T-helper 1 cell treated with Interleukin-12 subunit alpha and Interleukin-12 subunit beta and Interleukin-4 antibody, amounts not matched to agents 30 μg/mL and 1 μg/mL, for 36 hours (primary cell): Measurements from ENCODE around the gene OFD1.

Experiments
- H3K27ac Mint-ChIP-seq: one replicate; pipeline ENCODE4 v1.8.0; 2021; ENCODE audit warnings: mild to moderate bottlenecking, mixed read lengths
- H3K27me3 Mint-ChIP-seq: one replicate; pipeline ENCODE4 v1.8.0; 2021; ENCODE audit warnings: low read depth, mixed read lengths
- H3K36me3 Mint-ChIP-seq: one replicate; pipeline ENCODE4 v1.8.0; 2021; ENCODE audit warnings: low read depth, mixed read lengths
- H3K4me1 Mint-ChIP-seq: one replicate; pipeline ENCODE4 v1.8.0; 2021; ENCODE audit warnings: low read depth, mixed read lengths
- H3K4me3 Mint-ChIP-seq: one replicate; pipeline ENCODE4 v1.8.0; 2021; ENCODE audit warnings: mild to moderate bottlenecking, moderate library complexity, mixed read lengths
- H3K9me3 Mint-ChIP-seq: one replicate; pipeline ENCODE4 v1.8.0; 2021; ENCODE audit warnings: mixed read lengths

OFD1 gene

GRCh38 chrX:13734278-13735172, at the start of gene OFD1, which contains the start of gene TRAPPC2:
TSS of gene OFD1 (plus strand) at chrX:13734748. CDS start at chrX:13735072, 324 bp downstream.
TSS of gene TRAPPC2 (minus strand) at chrX:13734620. CDS start at chrX:13719963, 14,657 bp downstream.
- H3K4me3 Mint-ChIP-seq, result peak within 1 kb of the TSS; percentile 96
- no peaks in the 10 kb centered on the region for H3K9me3 Mint-ChIP-seq
- H3K4me1 Mint-ChIP-seq, result peaks cover 29% of the 10 kb centered on the region
- peak within 1 kb of the TSS; percentile 89 for H3K27ac Mint-ChIP-seq
- peaks cover 34% of the 10 kb centered on the region for H3K36me3 Mint-ChIP-seq
- no peaks in the 10 kb centered on the region for H3K27me3 Mint-ChIP-seq

GRCh38 chrX:13685126-13685763, 49.3 kb upstream of the OFD1 start:
- Mint-ChIP-seq H3K4me1 (peaks cover 10% of the 10 kb centered on the region), H3K9me3 (no peaks in the 10 kb centered on the region), H3K27me3 (no peaks in the 10 kb centered on the region), H3K27ac (no peak overlapping the region), H3K4me3 (no peak overlapping the region), H3K36me3 (peaks cover 3% of the 10 kb centered on the region)

- H3K27me3 Mint-ChIP-seq, result no peaks in the 10 kb centered on the region
- H3K4me1 Mint-ChIP-seq, result peaks cover 18% of the 10 kb centered on the region
- no peaks in the 10 kb centered on the region for H3K36me3 Mint-ChIP-seq
- H3K27ac Mint-ChIP-seq, result peak overlapping the region; percentile 57
- no peak overlapping the region for H3K4me3 Mint-ChIP-seq
- H3K9me3 Mint-ChIP-seq, result no peaks in the 10 kb centered on the region
Measured at GRCh38 chrX:13687203-13687602, 47.3 kb upstream of the OFD1 start.

GRCh38 chrX:13688384-13688957, 46.1 kb upstream of the OFD1 start:
- Mint-ChIP-seq H3K27me3 (no peaks in the 10 kb centered on the region), H3K9me3 (no peaks in the 10 kb centered on the region), H3K4me1 (peaks cover 29% of the 10 kb centered on the region), H3K27ac (peak overlapping the region; percentile 93), H3K36me3 (no peaks in the 10 kb centered on the region), H3K4me3 (peak overlapping the region; percentile 90)

- Mint-ChIP-seq H3K9me3 (no peaks in the 10 kb centered on the region), H3K27me3 (no peaks in the 10 kb centered on the region), H3K27ac (peak within 1 kb of the TSS; percentile 93), H3K4me1 (peaks cover 34% of the 10 kb centered on the region), H3K4me3 (peak within 1 kb of the TSS; percentile 90), H3K36me3 (no peaks in the 10 kb centered on the region)
Measured at GRCh38 chrX:13688958-13689740, 45.4 kb upstream of the OFD1 start, which contains the start of gene RAB9A. TSS of gene RAB9A (plus strand) at chrX:13689128. CDS start at chrX:13708747, 19,619 bp downstream.

GRCh38 chrX:13689741-13690211, 44.8 kb upstream of the OFD1 start:
- Mint-ChIP-seq H3K4me1 (peaks cover 36% of the 10 kb centered on the region), H3K36me3 (no peaks in the 10 kb centered on the region), H3K27me3 (no peaks in the 10 kb centered on the region), H3K27ac (peak overlapping the region; percentile 70), H3K4me3 (peak overlapping the region; percentile 90), H3K9me3 (no peaks in the 10 kb centered on the region)

- H3K4me3 Mint-ChIP-seq, result no peak overlapping the region
- H3K36me3 Mint-ChIP-seq, result peaks cover 4% of the 10 kb centered on the region
- no peak overlapping the region for H3K27ac Mint-ChIP-seq
- H3K4me1 Mint-ChIP-seq, result peaks cover 45% of the 10 kb centered on the region
- H3K9me3 Mint-ChIP-seq, result no peaks in the 10 kb centered on the region
- no peaks in the 10 kb centered on the region for H3K27me3 Mint-ChIP-seq
Measured at GRCh38 chrX:13690836-13691235, 43.7 kb upstream of the OFD1 start.

GRCh38 chrX:13691841-13692371, 42.6 kb upstream of the OFD1 start:
- H3K4me3 Mint-ChIP-seq, result no peak overlapping the region
- peaks cover 4% of the 10 kb centered on the region for H3K36me3 Mint-ChIP-seq
- no peak overlapping the region for H3K27ac Mint-ChIP-seq
- peaks cover 49% of the 10 kb centered on the region for H3K4me1 Mint-ChIP-seq
- no peaks in the 10 kb centered on the region for H3K9me3 Mint-ChIP-seq
- H3K27me3 Mint-ChIP-seq, result no peaks in the 10 kb centered on the region

GRCh38 chrX:13692771-13693231, 41.7 kb upstream of the OFD1 start:
- no peak overlapping the region for H3K4me3 Mint-ChIP-seq
- H3K9me3 Mint-ChIP-seq, result no peaks in the 10 kb centered on the region
- no peaks in the 10 kb centered on the region for H3K27me3 Mint-ChIP-seq
- peaks cover 49% of the 10 kb centered on the region for H3K4me1 Mint-ChIP-seq
- peaks cover 4% of the 10 kb centered on the region for H3K36me3 Mint-ChIP-seq
- peak overlapping the region; percentile 62 for H3K27ac Mint-ChIP-seq

- no peaks in the 10 kb centered on the region for H3K9me3 Mint-ChIP-seq
- no peak overlapping the region for H3K27ac Mint-ChIP-seq
- peaks cover 46% of the 10 kb centered on the region for H3K4me1 Mint-ChIP-seq
- no peak overlapping the region for H3K4me3 Mint-ChIP-seq
- H3K36me3 Mint-ChIP-seq, result peaks cover 4% of the 10 kb centered on the region
- H3K27me3 Mint-ChIP-seq, result no peaks in the 10 kb centered on the region
Measured at GRCh38 chrX:13693341-13693961, 41.1 kb upstream of the OFD1 start.

- no peak overlapping the region for H3K4me3 Mint-ChIP-seq
- no peaks in the 10 kb centered on the region for H3K9me3 Mint-ChIP-seq
- no peaks in the 10 kb centered on the region for H3K27me3 Mint-ChIP-seq
- peaks cover 6% of the 10 kb centered on the region for H3K36me3 Mint-ChIP-seq
- H3K4me1 Mint-ChIP-seq, result peaks cover 47% of the 10 kb centered on the region
- H3K27ac Mint-ChIP-seq, result no peak overlapping the region
Measured at GRCh38 chrX:13694359-13694758, 40.2 kb upstream of the OFD1 start.

GRCh38 chrX:13694983-13695382, 39.6 kb upstream of the OFD1 start:
- H3K9me3 Mint-ChIP-seq, result no peaks in the 10 kb centered on the region
- H3K27ac Mint-ChIP-seq, result no peak overlapping the region
- no peak overlapping the region for H3K4me3 Mint-ChIP-seq
- peaks cover 49% of the 10 kb centered on the region for H3K4me1 Mint-ChIP-seq
- peaks cover 7% of the 10 kb centered on the region for H3K36me3 Mint-ChIP-seq
- H3K27me3 Mint-ChIP-seq, result no peaks in the 10 kb centered on the region

GRCh38 chrX:13695601-13696115, 38.9 kb upstream of the OFD1 start:
- no peak overlapping the region for H3K27ac Mint-ChIP-seq
- no peak overlapping the region for H3K4me3 Mint-ChIP-seq
- H3K9me3 Mint-ChIP-seq, result no peaks in the 10 kb centered on the region
- peaks cover 7% of the 10 kb centered on the region for H3K36me3 Mint-ChIP-seq
- no peaks in the 10 kb centered on the region for H3K27me3 Mint-ChIP-seq
- peaks cover 44% of the 10 kb centered on the region for H3K4me1 Mint-ChIP-seq
